Stimulated activated CD8-positive, alpha-beta memory T cell treated with anti-CD3 and anti-CD28 coated beads, Interleukin-4, amount 100 ng/mL, for 24 hours (primary cell): ENCODE results near the gene DST.

Experiments
- DNase-seq: peaks from one replicate; pipeline ENCODE4 v3.0.0-alpha.2; 2020; ENCODE audit warnings: low read depth

Gene DST

GRCh38 chr6:56642366-56643261 lies at the start of gene DST:
DST (minus strand) TSS chr6:56642889.
- DNase-seq = no peak

- no peak for DNase-seq
Observed at GRCh38 chr6:56691814-56692213, 49.1 kb upstream of the DST start.

GRCh38 chr6:56691286-56691595 lies 48.6 kb upstream of the DST start:
- DNase-seq = no peak

- DNase-seq = no peak
Observed at GRCh38 chr6:56690519-56691285, 48.0 kb upstream of the DST start.

- no peak for DNase-seq
Observed at GRCh38 chr6:56689663-56690062, 47.0 kb upstream of the DST start.

- DNase-seq = no peak
Observed at GRCh38 chr6:56689114-56689513, 46.4 kb upstream of the DST start.

- DNase-seq = no peak
Observed at GRCh38 chr6:56688521-56688920, 45.8 kb upstream of the DST start.

GRCh38 chr6:56687551-56687950 lies 44.9 kb upstream of the DST start:
- DNase-seq = no peak

GRCh38 chr6:56686429-56686828 lies 43.7 kb upstream of the DST start:
- no peak for DNase-seq

- DNase-seq = no peak
Observed at GRCh38 chr6:56685994-56686393, 43.3 kb upstream of the DST start.

- DNase-seq = no peak
Observed at GRCh38 chr6:56685102-56685733, 42.5 kb upstream of the DST start.

- no peak for DNase-seq
Observed at GRCh38 chr6:56684342-56685101, 41.8 kb upstream of the DST start.

- no peak for DNase-seq
Observed at GRCh38 chr6:56683882-56684281, 41.2 kb upstream of the DST start.

- no peak for DNase-seq
Observed at GRCh38 chr6:56682635-56683034, 39.9 kb upstream of the DST start.

GRCh38 chr6:56677559-56677958 lies 34.9 kb upstream of the DST start:
- no peak for DNase-seq

GRCh38 chr6:56671651-56672461 lies 29.2 kb upstream of the DST start:
- no peak for DNase-seq

- no peak for DNase-seq
Observed at GRCh38 chr6:56671160-56671559, 28.5 kb upstream of the DST start.

GRCh38 chr6:56669041-56669440 lies 26.4 kb upstream of the DST start:
- no peak for DNase-seq

- no peak for DNase-seq
Observed at GRCh38 chr6:56668158-56668557, 25.5 kb upstream of the DST start.

- DNase-seq = no peak
Observed at GRCh38 chr6:56667336-56667735, 24.6 kb upstream of the DST start.

- no peak for DNase-seq
Observed at GRCh38 chr6:56664029-56664428, 21.3 kb upstream of the DST start.
